SK-N-MC (cell line): ENCODE results near the gene UNC5C.

Source experiments
- EZH2 ChIP-seq: fragments of 200-600 bp; sonication (generic); IDR thresholded peaks from one replicate; pipeline ENCODE4 v1.6.1; 2017; ENCODE audit warnings: antibody characterized with exemption
- FOXP2 ChIP-seq: optimal IDR thresholded peaks from 2 replicates; pipeline ENCODE3; 2011; ENCODE audit warnings: mild to moderate bottlenecking, moderate library complexity; ENCODE audit not compliant: insufficient read depth; ENCODE audit errors: extremely low read length, control extremely low read depth
- POLR2AphosphoS5 ChIP-seq: IDR thresholded peaks from 2 replicates; pipeline ENCODE4 v1.6.1; 2012; ENCODE audit warnings: mild to moderate bottlenecking, low read depth, low read length, borderline replicate concordance

DNA sequence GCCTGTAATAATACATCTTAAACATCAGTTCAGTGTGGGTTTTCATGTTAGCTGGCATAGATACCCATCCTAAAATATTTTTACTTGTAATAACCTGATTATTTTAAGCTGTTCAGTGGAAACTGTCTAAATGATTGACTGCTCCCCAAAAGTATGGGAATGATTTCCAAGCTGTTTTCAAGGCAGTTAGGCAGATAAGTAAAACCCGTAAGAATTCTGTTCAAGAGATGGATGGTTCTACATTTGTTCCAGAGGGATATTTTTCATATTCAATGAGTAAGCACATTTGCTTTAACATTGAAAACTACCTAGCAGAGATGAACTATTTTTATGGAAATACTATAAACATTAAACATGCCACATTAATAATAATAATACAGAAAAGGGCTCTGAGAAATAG is 161.1 kb downstream of the UNC5C start:
- TF ChIP-seq EZH2, result no peak
- TF ChIP-seq POLR2AphosphoS5, result no peak
- no peak for TF ChIP-seq FOXP2
